Stimulated activated naive CD8-positive, alpha-beta T cell treated with anti-CD3 and anti-CD28 coated beads, Interleukin-15, amount 100 ng/mL, for 72 hours (primary cell): ENCODE data around the gene ZNF593.

ENCODE experiments used
- ATAC-seq: fragments of 150-1000 bp; cut with Tn5 transposase; 2 replicates; pipeline ENCODE4 v1.10.0; 2021; ENCODE audit warnings: mild to moderate bottlenecking, moderate library complexity
- DNase-seq, 2 donors: peaks; one replicate each; pipeline ENCODE4 v3.0.0; 2021 to 2022
- H3K27ac Mint-ChIP-seq, 2 donors: one replicate each; pipeline ENCODE4 v1.8.0; 2022; ENCODE audit warnings: mild to moderate bottlenecking in 2 of 2, mixed read lengths in 2 of 2, moderate library complexity in 2 of 2
- H3K27me3 Mint-ChIP-seq: one replicate; pipeline ENCODE4 v1.8.0; 2022; ENCODE audit warnings: mixed read lengths
- H3K4me1 Mint-ChIP-seq: one replicate; pipeline ENCODE4 v1.8.0; 2022; ENCODE audit warnings: mild to moderate bottlenecking, mixed read lengths
- H3K4me3 Mint-ChIP-seq, 2 donors: one replicate each; pipeline ENCODE4 v1.8.0; 2022; ENCODE audit warnings: mild to moderate bottlenecking in 2 of 2, mixed read lengths in 2 of 2, moderate library complexity in 1 of 2
- H3K9me3 Mint-ChIP-seq, 2 donors: one replicate each; pipeline ENCODE4 v1.8.0; 2022; ENCODE audit warnings: mixed read lengths in 2 of 2

The ZNF593 gene

DNA sequence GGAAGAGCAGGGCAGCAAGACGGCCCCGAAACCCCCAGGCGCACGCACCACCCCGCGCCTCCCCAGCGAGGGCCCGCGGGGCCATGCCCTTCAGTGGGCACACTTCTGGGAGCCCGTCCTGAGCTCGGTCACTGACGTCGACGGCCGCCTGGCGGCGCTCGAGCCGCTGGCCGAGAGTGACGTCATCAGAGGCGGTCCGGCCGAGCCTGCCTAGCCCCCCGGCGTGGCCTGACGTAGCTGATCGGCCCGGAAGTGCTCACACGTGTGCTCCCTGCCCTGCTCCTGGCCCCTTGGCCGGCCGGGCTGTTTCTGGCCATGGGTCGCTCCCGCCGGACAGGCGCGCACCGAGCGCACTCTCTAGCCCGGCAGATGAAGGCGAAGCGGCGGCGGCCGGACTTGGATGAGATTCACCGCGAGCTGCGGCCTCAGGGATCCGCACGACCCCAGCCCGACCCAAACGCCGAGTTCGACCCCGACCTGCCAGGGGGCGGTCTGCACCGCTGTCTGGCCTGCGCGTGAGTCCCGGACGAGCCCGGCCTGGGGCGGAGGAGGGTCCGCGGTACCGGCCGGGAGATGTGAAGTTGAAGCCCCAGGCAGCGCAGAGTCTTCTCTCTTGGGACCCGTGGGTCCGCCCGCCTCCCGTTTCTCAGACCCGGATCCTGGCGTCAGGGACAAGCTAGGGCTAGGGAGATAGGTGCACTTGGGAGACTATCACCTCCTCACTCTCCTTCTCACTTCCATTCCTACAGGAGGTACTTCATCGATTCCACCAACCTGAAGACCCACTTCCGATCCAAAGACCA is at the start of gene ZNF593:
ZNF593 (plus strand) TSS at position 240 of the 803 bp plus-strand sequence; CDS start at position 316, 76 bp downstream.
- peak within 1 kb of the TSS; percentile 90 to 97 for H3K4me3 Mint-ChIP-seq
- DNase-seq (peak; percentile 92 to 93), ATAC-seq (peak; percentile 92)
- peaks cover 8% of the 10 kb centered on the region for H3K27me3 Mint-ChIP-seq
- peak within 1 kb of the TSS; percentile 93 to 97 for H3K27ac Mint-ChIP-seq
- no peaks in the 10 kb centered on the region for H3K9me3 Mint-ChIP-seq
- peaks cover 38% of the 10 kb centered on the region for H3K4me1 Mint-ChIP-seq

DNA sequence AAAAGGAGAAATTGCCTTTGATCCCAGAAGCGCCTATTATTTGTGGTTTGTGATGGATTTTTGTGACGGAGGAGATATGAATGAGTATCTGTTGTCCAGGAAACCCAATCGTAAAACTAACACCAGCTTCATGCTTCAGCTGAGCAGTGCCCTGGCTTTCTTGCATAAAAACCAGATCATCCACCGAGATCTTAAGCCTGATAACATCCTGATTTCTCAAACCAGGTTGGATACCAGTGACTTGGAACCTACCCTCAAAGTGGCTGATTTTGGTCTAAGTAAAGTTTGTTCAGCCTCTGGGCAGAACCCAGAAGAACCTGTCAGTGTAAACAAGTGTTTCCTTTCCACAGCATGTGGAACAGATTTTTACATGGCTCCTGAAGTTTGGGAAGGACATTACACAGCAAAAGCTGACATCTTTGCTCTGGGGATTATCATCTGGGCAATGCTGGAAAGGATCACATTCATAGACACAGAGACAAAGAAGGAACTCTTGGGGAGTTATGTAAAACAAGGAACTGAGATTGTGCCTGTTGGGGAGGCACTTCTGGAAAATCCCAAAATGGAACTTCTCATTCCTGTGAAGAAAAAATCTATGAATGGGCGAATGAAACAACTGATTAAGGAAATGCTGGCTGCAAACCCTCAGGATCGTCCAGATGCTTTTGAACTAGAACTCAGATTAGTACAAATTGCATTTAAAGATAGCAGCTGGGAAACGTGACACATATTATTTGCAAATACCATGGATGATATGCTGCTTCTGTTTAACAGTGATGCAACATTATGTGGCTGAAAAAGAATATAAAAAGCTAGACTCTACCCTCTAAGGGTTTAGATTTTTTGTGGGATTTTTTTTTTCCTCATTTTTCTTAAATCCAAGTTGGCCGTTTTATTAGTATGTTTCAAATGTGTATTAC is 47.6 kb upstream of the ZNF593 start:
- Mint-ChIP-seq H3K4me1 (peaks cover 64% of the 10 kb centered on the region), H3K27ac (no peak overlapping the region), H3K9me3 (no peaks in the 10 kb centered on the region), H3K4me3 (no peak overlapping the region), H3K27me3 (no peaks in the 10 kb centered on the region)
- DNase-seq (no peak), ATAC-seq (no peak)

DNA sequence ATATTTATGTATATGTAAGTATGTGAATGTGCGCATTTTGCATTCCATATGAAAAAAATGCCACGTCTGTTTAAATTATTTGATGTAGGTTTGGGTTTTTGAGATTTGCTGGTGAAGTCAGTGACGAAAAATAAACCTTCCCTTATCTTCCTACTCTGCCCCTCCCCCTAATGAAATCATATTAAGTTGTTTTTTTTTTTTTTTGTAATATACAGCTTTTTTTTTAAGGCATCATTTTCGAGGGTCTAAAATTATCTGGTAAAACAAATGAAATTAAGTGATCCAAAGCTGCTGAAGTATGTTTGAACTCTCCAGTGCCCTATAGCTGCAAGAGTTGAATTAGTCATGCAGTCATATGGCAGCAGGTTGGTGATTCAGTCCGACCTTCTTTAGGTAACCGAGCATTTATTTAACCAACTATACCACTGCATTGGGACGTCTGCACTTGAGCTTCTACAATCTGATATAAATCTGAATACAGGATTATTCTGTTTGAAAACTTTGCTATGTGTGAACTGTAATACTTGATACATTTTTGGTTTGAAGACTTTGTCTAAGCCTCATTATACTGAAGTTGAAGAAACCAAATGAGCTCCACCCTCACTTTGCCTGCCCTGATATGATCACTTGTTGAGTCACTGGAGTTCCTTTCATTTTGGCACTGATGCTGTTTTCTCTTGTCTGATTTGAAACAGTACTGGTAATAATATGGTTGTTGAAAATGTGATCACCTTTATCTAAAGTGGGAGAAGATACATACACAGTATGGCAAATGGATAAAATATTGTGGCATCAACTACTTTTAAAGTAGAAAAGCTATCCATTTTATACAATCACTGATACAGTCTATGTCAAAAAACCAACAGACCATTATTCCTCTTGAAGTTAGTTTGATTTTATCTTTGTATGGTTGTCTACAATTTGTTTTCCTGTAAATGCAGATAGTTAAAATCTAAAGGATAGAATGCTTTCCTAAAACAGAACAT is 46.4 kb upstream of the ZNF593 start:
- DNase-seq, result no peak
- Mint-ChIP-seq H3K4me3 (peak overlapping the region in 1 of 2 donors; percentile 11), H3K27ac (no peak overlapping the region), H3K27me3 (no peaks in the 10 kb centered on the region), H3K9me3 (no peaks in the 10 kb centered on the region), H3K4me1 (peaks cover 76% of the 10 kb centered on the region)
- peak; percentile 46 for ATAC-seq

DNA sequence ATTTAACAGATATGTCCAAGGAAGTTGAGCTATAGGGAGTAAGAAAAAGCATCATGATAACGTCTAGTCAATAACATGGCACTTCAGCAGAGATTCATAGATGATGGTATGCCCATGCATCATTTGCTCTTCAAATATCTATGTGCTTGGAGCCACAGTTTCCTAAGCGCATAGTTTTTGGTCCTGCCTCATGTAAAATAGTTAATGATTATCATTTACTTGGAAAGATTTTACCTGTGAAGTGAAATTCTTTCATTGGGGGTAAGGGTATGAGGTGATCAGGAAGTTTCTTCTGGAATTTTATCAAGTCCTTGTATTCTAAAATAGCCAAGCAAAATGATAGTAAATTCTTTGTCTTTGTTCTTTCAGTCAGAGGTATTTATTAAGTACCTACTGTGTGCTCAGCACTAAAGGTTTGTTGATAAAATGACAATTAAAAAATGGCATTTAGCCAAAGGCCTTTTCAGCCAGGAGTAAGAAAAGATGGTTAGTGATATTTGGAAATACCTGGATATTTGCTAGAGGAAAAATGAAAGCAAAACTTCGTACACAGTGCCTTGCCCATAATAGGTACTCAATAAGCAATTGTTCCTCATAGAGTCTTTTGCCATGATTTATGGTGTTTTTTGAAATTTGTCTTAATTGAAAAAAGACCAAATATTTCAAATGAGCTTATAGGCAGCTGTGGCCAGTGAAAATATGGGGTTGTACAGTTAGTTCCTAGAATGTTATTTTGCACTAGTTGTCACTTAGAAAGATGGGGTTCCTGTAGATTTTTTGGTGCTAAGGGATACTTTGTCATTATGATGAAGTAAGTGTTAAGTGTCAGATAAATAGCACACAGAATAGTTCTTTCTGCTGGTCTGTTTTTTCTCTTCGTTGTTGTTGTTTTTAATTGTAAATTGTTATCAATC is 45.0 kb upstream of the ZNF593 start:
- Mint-ChIP-seq H3K4me1 (peaks cover 70% of the 10 kb centered on the region), H3K27ac (no peak overlapping the region), H3K9me3 (no peaks in the 10 kb centered on the region), H3K4me3 (peak overlapping the region; percentile 50 to 88), H3K27me3 (no peaks in the 10 kb centered on the region)
- DNase-seq (no peak), ATAC-seq (no peak)

DNA sequence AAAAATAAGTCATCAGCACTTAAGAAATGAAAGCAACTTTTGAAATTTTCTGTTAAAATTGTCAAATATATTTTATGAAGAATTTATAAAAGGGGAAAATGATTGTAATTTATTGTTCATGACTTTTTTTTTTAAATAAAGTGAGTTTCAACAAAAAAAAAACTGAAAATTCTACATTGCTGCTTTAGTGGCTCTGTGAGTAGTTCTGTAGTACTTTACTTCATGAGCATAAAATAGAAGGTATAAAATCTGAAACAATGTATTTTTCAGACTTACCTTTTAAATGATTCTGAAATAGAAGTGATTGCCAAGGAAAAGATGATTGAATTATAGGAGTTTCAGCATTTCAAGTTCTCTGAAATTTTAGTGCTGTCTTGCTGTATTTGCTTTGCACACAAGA is 44.3 kb upstream of the ZNF593 start:
- ATAC-seq (no peak), DNase-seq (no peak)
- H3K9me3 Mint-ChIP-seq, result no peaks in the 10 kb centered on the region
- H3K4me3 Mint-ChIP-seq, result peak overlapping the region; percentile 81 to 88
- no peaks in the 10 kb centered on the region for H3K27me3 Mint-ChIP-seq
- peak overlapping the region; percentile 98 to 99 for H3K27ac Mint-ChIP-seq
- peaks cover 63% of the 10 kb centered on the region for H3K4me1 Mint-ChIP-seq

DNA sequence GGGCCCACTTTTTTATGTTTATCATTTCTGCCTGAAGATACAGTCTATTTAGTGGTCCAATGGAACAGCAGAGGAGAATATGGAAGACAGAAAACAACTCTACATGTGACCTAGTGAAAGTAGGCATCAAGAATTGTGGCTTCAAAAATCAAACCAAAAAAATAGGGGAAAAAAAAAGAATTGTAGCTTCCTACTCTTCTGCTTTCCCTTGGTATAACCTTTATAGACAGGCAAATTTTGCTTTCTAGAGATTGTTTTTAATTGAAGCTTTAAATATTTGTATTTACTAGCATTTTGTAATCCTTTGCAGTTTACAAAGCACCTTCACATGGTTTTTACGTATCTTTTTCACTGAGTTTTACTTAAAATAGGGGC is 43.8 kb upstream of the ZNF593 start:
- H3K4me3 Mint-ChIP-seq, result peak overlapping the region; percentile 81 to 88
- DNase-seq (no peak), ATAC-seq (no peak)
- no peaks in the 10 kb centered on the region for H3K27me3 Mint-ChIP-seq
- H3K9me3 Mint-ChIP-seq, result no peaks in the 10 kb centered on the region
- H3K4me1 Mint-ChIP-seq, result peaks cover 63% of the 10 kb centered on the region
- H3K27ac Mint-ChIP-seq, result peak overlapping the region; percentile 98 to 99

DNA sequence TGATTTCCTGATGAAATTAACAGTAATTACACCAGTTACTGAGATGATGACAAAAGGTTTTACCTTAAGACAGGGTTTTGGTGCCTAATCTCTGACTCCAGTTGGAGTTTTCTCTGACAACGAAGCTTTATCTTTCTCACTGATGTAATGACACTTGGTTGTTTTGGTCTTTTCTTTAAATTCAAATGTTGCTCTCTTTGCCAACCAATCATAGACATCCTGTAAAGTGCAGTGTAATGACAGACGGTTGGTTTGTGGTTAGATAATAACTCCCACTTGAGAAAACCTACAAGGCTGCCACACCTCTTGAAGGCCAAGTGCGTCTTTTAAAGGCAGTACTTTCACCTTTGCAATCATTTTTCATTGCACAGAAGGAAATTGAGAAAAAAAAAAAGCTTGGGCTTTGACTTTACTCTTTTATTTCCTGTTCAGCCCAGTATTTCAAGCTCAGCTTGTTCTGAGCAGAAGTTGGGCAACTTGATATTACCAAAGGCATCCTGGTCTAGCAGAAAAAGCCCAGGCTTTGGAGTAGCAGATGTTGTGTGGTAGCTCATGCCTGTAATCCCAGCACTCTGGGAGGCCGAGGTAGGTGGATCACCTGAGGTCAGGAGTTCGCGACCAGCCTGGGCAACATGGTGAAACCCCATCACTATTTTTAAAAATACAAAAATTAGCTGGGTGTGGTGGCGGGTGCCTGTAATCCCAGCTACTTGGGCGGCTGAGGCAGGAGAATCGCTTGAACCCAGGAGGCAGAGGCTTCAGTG is 43.2 kb upstream of the ZNF593 start:
- H3K4me3 Mint-ChIP-seq, result peak overlapping the region; percentile 81 to 88
- DNase-seq (peak; percentile 56 to 67), ATAC-seq (peak; percentile 98)
- peaks cover 68% of the 10 kb centered on the region for H3K4me1 Mint-ChIP-seq
- H3K9me3 Mint-ChIP-seq, result no peaks in the 10 kb centered on the region
- H3K27me3 Mint-ChIP-seq, result no peaks in the 10 kb centered on the region
- H3K27ac Mint-ChIP-seq, result peak overlapping the region; percentile 98 to 99

DNA sequence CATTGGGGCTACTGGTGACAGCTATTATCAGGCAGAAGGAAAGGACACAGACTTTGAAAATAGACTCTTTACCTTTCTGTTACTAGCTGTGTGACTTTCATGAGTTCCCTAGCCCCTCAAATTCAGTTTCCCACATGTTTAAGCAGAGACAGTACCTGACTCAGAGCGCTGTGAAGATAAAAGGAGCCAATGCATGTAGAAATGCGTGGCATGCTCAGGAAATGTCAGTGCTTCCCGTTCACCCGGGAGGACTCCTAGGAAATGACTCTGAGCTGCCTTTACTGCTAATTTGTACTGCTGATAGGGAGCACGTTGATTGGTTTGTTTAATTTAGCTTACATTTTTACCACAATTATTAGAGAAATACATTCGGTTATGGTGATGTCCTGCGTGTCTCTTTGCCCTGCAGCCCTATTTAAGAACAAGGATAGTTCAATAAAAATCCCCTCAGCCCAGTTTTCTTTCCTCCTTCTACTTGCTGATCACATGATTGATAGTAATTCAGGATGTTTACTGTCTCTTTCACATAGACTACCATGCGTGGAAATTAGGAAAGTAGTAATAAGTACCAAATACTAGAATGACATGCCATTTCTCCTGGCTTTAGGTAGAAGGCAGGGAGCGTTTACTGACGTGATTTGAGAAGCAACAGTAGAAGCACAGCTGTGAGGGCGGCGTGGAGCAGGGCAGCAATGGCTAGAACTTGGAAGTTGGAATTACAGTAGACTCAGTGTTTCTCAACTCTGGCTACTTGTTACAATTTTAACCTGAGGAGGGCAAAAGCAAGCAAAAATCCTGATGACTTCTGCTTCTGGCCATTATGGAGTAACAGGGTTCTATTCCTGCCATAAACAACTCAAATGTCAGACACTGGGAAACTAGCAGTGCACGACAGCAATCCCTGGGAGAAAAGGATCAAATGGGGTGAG is 42.2 kb upstream of the ZNF593 start:
- peak overlapping the region; percentile 86 to 99 for H3K27ac Mint-ChIP-seq
- H3K9me3 Mint-ChIP-seq, result no peaks in the 10 kb centered on the region
- peak overlapping the region; percentile 34 to 88 for H3K4me3 Mint-ChIP-seq
- ATAC-seq (no peak), DNase-seq (no peak)
- no peaks in the 10 kb centered on the region for H3K27me3 Mint-ChIP-seq
- H3K4me1 Mint-ChIP-seq, result peaks cover 67% of the 10 kb centered on the region

DNA sequence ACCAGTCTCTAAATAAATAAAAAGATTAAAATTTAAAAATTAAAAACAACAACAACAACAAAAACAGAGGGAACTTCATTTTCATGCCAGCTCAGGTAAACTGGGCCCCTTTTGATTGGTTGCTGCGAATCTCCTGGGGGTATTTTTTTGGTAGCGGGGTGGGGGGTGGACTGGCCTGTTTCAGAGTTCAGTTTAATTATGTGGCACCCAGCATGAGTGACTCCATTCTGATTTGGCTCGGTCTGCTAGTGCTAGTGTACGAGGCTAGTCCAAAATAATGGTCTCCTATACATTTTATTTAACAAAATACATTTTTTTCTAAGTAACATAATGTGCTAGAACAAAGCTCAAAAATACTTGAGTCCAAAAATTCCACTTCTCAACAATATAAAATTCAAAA is 39.9 kb upstream of the ZNF593 start:
- no peaks in the 10 kb centered on the region for H3K27me3 Mint-ChIP-seq
- H3K4me1 Mint-ChIP-seq, result peaks cover 61% of the 10 kb centered on the region
- no peak overlapping the region for H3K27ac Mint-ChIP-seq
- no peak for ATAC-seq
- H3K9me3 Mint-ChIP-seq, result no peaks in the 10 kb centered on the region
- DNase-seq, result no peak
- H3K4me3 Mint-ChIP-seq, result no peak overlapping the region

DNA sequence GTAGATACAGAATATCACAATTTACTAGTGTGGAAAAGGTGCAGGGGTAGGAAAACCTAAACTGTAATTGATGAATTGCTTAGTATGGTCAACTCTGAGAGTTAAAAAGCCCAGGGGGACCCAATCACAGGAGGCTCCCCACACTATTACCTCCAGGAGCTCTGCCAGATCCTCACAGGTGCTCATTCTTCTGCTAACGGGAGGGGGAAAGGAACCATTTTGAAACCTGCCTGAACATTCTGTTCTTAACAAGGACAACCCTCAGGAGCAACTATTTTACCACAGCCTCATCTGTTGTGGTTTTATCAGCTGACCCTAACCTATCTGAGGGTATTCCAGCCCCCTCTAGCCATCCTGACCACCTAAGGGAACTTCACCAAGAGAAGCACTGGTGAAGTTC is 39.0 kb upstream of the ZNF593 start:
- Mint-ChIP-seq H3K27ac (no peak overlapping the region), H3K4me3 (no peak overlapping the region), H3K9me3 (no peaks in the 10 kb centered on the region), H3K4me1 (peaks cover 55% of the 10 kb centered on the region), H3K27me3 (no peaks in the 10 kb centered on the region)
- ATAC-seq, result no peak
- DNase-seq, result no peak

DNA sequence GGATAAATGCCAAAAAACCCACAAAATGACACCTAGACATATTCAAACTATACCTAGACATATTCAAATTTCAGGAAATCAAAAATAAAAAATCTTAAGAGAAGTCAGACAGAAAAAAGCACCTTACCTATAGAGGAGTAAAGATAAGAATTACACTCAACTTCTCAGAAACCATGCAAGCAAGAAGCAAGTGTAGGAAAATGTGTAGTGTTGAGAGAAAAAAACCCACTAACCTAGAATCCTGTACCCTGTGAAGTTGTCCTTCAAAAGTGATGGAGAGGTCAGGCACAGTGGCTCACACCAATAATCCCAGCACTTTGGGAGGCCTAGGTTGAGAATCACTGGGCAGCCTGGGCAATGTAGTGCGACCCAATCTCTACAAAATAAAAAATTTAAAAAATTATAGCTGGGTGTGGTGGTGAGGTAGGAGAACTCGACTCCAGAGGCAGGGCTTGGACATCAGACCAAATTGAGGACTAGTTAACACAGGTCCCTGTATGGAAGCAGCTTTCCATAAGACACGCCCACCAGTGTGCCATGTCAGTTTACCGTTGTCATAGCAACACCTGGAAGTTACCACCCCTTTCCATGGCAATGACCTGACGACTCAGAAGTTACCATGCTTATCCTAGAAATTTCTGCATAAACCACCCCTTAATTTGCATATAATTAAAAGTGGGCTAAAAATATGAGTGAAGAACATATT is 37.4 kb upstream of the ZNF593 start:
- Mint-ChIP-seq H3K27ac (peak overlapping the region in 1 of 2 donors; percentile 37), H3K4me3 (no peak overlapping the region), H3K9me3 (no peaks in the 10 kb centered on the region), H3K4me1 (peaks cover 41% of the 10 kb centered on the region), H3K27me3 (no peaks in the 10 kb centered on the region)
- ATAC-seq (no peak), DNase-seq (no peak)

DNA sequence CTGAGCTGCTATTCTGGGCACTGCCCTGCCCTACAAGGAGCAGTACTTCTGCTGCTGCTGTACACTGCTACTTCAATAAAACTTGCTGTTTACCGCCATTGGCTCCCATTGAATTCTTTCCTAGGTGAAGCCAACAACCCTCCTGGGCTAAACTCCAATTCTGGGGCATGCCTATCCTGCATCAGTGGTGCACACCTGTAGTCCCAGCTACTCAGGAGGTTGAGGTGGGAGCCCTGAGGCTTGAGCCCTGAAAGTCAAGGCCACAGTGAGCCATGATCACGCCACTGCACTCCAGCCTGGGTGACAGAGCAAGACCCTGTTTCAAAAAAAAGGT is 36.9 kb upstream of the ZNF593 start:
- H3K27ac Mint-ChIP-seq, result no peak overlapping the region
- ATAC-seq (no peak), DNase-seq (no peak)
- H3K4me3 Mint-ChIP-seq, result no peak overlapping the region
- H3K9me3 Mint-ChIP-seq, result no peaks in the 10 kb centered on the region
- no peaks in the 10 kb centered on the region for H3K27me3 Mint-ChIP-seq
- peaks cover 35% of the 10 kb centered on the region for H3K4me1 Mint-ChIP-seq
